Measurements from ENCODE around the gene POU6F1.

The POU6F1 gene

GRCh38 chr12:51198568-51199365 is 19.1 kb downstream of the POU6F1 start:
- no peak for DNase-seq (ENCODE audit: low read depth, low spot score)

DNA sequence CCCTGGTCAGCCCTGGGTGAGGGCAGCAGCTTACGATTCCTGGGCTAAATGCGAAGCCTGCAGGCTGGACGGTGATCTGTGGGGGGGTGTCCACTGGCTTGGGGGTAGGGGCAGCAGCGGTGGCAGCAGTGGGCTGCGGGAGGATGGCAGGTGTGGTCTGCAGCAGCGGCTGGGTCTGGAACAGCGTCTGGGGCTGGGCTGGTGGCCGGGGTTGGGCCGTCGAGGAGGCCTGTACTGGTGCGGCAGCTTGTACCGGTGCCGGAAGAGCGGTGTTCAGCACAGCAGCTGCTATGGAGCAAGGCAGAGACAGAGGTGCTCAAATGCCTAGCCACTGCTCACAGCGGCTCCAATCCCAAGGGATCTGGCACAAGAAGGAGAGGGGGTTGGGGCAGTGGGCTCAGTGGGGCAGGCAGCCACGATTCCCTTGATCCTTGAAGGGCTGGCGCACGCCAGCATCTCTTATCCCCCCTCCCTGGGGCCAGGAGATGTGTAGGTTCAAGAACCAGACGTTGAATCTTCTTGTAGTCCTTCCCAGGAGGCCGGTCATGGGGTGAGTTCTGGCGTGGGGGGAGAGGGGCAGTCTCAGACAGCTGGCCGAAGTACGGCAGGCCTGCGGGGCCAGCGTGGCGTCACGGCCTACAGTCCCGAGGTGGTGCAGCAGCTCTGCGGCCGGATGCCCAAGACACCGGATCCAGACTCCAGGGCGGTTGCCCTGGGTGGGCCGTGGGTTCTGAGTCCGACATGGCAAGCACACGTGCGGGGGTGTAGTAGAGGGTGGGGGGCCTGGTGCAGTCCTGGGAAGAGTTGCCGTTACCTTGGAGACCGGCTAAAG is 19.9 kb downstream of the POU6F1 start:
- DNase-seq (ENCODE audit: low read depth, low spot score): no peak

DNA sequence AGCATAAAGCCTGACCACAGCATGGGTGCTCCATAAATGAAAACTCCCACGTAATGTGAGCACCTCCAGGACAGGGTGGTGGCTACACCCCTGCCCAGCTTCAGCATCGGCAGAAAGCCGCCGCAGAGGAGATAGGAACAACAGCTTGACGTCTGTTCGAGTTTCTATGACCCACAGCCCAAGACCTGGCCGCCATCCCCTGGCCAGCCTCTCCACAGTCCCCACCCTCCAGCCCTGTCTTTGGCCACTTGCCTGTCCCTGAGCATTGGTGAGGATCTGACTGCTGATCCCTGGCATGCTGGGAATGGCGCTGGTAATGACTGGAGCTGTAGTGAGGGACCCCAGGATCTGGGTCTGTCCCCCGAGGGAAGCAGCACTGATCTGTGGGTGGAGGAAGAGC is 21.3 kb downstream of the POU6F1 start:
- DNase-seq (ENCODE audit: low read depth, low spot score): no peak

DNA sequence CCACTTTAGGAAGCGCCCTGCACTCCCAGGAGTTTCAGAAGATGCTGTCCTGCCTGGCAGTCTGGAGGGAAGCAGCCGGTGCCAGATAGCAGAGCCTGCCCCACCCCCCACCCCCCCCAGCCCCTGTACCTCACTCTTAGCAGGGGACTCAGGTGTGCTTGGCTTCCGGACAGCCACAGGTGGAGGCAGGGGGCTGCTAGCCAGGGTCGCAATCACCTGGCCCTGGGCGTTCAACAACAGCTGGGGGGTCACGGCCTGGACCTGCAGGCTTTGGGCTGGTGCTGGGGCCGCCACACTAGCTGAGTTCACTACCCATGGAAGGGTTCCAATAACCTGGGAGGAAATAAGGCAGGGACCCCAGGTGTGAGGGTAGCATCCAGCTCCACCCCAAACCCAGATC is 22.0 kb downstream of the POU6F1 start:
- no peak for DNase-seq (ENCODE audit: low read depth, low spot score)

DNA sequence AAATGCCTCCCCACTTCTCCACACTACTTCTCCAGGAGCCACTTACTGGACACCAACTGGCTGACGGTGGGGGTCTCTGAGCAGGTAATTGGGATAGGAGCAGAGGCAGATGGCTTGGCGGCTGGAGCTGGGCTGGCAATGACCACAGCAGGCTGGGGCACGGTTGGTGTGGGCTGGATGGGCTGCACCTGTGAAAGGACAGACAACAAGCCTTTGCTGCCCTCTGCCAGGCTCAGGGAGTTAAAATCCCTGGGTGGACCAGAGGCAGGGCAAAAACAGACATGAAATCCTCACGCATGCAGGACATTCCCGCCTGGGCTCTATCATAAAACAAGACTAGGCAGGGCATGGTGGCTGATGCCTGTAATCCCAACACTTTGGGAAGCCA is 25.6 kb downstream of the POU6F1 start:
- DNase-seq (ENCODE audit: low read depth, low spot score): no peak

DNA sequence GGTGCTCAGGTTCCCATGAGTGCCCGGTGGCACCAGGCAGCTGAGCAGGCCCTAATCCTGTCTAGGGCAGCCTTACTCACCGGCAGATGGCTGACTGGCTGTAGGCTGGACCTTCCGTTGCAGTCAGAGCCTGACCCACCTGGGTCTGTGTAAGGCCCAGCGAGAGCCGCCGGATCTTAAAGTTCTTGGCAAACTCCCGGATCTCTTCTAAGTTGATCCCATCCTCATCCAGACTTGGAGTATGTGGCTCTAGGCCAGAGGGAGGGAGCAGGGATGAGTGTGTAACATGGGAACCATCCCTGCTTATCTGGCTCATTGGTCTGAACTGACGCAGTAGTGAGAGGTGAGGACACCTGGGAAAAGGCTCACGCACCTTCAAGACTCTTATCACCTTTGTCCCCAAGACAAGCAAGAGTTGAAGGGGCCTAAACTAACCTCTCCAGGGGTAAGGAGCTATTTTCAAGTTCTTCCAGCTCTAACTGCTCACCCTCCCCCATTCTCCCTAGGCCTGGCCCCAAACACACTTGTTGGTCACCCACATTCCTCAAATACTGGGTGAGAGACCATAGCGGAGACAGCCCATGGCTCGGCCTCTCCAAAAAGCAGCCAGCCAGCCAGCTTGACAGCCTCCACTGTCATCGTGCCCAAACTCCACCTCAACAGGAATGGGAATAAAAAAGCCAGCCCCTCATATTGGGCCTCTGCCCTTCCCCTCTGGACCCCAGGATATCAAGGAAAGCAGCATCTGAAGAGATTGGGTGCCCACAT is 26.2 kb downstream of the POU6F1 start:
- DNase-seq (ENCODE audit: low read depth, low spot score): no peak

DNA sequence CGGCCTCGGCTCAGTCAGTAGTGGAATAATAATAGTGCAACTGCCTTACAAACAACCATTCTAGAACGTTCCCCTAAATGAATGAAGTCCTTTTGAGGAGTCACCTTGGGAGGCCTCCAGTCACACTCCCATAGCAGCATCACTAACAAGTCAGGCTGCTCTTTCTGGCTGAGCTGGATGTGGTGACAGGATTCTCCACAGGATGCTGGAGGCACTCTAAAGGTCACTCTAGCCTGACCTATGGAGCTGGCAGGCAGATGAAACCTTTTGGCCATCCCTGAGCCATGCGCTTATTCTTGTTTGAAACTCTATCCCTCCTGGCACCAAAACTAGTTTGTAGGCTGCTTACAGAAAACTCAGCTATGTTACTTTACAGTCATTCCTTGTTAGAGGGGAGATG is 27.0 kb downstream of the POU6F1 start:
- DNase-seq (ENCODE audit: low read depth, low spot score): no peak

DNA sequence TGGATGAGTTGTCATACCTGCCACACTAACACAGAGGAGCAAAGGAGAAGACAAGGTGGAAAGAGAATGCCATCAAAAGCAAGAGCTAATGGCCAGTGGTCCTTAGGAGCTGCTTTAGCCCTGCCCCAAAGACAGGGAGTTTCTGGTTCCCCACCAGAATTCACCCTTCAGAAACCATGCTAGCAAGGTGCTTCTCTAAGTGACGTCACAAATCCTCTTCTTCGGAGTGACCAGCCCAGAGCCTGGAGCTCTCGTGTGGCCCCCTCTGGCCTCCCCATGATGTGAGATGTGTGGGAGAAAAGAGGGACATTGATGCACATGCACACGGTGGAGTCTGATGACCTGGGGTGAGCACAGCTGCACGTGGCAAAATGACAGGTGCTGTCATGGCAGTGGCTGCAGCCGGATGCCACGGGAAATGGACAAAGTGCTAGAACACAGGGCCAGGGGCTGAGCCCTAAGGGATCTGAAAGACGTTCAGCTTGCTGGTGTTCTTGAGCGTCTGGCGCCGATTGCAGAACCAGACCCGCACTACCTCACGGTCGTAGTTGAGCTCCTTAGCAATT is 28.0 kb downstream of the POU6F1 start:
- no peak for DNase-seq (ENCODE audit: low read depth, low spot score)

DNA sequence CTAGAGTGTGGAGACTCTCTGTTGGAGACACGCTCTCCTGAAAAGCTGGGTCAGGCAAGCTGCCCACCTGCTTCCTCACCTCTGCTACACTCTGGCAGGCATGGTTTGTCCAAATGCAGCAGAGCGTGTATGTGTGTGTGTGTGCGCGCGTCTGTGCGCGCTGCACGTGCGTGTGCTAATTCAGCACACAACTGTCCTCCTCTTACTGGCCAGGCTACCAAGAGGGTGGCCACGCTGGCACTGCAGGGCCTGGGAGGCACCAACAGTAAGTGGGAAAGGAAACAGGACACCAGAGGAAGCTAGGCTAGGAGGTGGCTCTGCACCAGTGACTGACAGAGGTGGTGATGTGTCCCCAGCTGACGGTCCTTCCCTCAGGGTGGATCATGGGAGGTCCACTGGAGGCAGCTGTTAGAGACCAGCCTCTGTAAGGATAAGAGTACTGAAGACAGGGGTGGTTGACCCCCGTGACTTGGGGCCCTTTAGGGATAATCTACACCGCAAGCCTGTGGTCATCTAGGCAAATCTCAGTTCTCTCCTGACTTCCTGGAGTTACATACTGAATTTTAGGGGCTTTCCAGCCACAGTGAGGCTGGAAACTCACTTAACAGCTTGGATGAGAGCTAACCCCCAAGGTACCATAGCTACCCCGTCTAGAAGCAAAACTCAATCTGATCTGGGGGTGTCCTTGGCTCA is 29.4 kb downstream of the POU6F1 start:
- no peak for DNase-seq (ENCODE audit: low read depth, low spot score)

- DNase-seq (ENCODE audit: low read depth, low spot score): no peak
These were observed 30.4 kb downstream of the POU6F1 start for GRCh38 chr12:51187370-51187987.

- no peak for DNase-seq (ENCODE audit: low read depth, low spot score)
These were observed 31.3 kb downstream of the POU6F1 start for GRCh38 chr12:51186465-51187085.

DNA sequence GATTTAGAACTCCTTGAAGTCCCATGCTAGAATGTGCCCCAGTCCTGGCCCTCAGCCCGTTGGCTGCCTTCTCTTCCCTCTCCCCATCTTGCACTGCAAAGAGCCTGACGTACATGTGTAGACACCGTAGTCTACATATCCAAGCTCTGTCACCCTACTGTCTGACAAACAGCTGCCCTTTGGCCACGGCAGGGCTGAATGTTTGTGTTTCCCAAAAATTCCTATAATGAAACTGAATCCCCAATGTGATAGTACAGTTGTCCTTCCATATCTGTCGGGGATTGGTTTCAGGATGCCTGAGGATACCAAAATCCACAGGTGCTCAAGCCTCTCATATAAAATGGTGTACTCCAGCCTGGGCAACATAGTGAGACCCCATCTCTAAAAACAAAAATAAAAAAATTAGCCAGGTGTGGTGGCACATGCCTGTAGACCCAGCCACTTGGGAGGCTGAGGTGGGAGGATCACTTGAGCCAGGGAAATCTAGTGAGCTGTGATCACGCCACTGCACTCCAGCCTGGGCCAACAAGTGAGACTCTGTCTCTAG is 32.6 kb downstream of the POU6F1 start:
- DNase-seq (ENCODE audit: low read depth, low spot score): no peak

GRCh38 chr12:51183816-51184215 is 34.0 kb downstream of the POU6F1 start:
- no peak for DNase-seq (ENCODE audit: low read depth, low spot score)

DNA sequence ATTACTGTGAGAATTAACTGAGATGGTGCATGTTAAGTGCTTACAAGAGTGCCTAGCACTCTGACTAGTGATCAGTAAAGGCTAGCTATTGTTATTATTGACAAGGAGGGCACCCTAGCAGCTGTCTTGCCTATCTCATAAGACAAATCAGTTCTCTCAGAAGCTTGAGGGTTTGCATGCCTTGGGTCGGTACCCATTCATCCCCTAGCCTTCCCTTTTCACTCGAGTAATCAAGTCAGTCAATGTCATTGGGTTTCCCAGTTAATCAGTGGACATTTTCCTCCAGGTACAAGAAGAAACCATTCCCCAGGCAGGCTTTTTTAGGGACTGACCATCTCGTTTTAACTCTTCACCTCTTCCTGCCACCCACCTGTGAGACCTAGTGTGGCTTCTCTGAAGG is 34.5 kb downstream of the POU6F1 start:
- no peak for DNase-seq (ENCODE audit: low read depth, low spot score)

DNA sequence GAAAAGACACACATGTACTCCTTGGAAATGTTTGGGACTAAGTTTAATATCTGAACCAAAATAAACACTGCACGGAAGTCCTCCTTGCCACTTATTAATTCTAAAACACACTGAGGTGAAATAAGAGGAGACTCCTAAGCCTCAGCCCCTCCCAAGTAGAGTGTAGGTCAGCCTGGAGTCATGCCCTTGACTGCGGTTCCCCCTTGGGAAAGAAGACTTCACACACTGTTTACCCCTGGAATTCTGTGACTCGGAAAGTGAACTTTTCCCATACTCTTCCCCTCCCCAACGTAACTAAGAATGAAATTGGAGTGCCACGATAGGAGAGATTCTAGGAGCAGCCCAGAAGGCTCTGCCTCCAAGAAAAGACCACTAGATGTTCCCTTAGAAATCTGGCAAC is 36.3 kb downstream of the POU6F1 start:
- no peak for DNase-seq (ENCODE audit: low read depth, low spot score)

- no peak for DNase-seq (ENCODE audit: low read depth, low spot score)
These were observed 40.0 kb downstream of the POU6F1 start for GRCh38 chr12:51177897-51178296.

DNA sequence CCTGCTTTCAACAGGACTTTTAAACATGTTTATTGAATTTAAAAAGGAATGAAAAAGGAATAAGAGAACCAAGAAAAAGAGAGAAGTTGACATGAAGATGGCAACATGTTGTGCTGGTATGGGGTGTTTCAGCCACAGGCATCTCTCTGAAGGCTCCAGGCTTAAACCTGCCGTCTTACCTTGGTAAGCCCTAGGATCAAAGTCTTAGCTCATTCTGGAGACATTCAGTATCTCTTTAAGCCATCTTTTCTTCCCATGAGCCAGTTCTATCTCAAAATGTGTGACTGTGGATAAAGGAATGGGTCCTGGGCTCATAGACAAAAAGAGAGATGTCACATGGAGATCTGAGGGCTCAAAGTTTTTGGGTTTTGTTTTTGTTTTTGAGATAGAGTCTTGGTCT is 43.4 kb downstream of the POU6F1 start:
- no peak for DNase-seq (ENCODE audit: low read depth, low spot score)

DNA sequence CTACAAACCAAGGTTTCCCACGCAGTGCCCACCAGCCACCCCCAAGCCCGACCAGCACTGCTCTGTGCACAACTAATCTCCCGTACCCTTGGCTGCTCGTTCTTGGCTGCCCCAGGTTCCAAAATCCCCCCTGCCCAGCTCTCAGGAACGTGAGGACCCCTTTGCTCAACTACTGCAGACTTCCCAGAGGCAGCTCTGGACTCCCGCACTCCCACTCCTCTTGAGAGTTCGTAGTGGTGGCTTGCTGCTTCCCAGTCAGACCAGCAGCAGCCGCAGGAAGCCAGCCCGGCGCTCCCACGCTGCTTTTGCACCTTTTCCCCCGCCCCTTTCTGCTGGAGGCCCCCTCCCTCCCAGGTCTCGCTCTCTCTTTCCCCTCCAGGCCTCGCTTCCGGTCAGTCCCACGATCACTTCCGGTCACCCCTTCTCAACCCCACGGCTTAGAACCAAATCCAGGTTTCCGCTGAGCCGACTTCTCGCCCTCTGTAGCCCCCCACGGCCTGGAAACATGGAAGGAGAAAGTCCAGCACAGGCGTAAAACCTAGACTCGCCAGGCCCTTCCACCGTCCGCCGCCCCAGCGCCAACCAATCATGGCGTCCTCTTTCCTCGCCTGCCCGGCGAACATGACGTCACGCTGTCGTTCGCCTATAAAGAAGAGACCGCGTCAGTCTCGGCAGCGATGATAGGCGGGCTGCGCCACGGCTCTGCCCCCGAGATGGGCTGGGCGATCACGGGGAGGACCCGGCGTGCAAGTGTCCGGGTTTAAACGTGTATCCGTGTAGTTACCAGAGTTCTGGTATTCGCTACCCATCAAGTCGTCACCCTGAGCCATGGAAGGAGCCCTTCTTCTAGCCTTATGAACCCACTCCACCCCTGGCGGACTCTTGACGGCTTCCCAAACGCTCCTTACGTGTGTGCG is 45.1 kb downstream of the POU6F1 start, which contains the start of gene TFCP2:
Gene TFCP2 (minus strand): TSS at position 621 of the 917 bp plus-strand sequence. CDS start 713 bp downstream, outside the sequence.
- peak; percentile 86 for DNase-seq (ENCODE audit: low read depth, low spot score)
